GM12875 (cell line): ENCODE results near the gene EVL.

Experiments used
- H3K4me3 ChIP-seq: one replicate; pipeline ENCODE4 v1.5.1; 2011; ENCODE audit warnings: low read depth, low read length, control low read depth
- TF ChIP-seq, protein P1 (sequence below): IDR thresholded peaks from 2 replicates; pipeline ENCODE4 v1.5.1; 2011; ENCODE audit warnings: low read depth, mild to moderate bottlenecking, control low read depth, inconsistent platforms, low read length, moderate library complexity, borderline replicate concordance; ENCODE audit not compliant: insufficient read depth

The EVL gene

DNA sequence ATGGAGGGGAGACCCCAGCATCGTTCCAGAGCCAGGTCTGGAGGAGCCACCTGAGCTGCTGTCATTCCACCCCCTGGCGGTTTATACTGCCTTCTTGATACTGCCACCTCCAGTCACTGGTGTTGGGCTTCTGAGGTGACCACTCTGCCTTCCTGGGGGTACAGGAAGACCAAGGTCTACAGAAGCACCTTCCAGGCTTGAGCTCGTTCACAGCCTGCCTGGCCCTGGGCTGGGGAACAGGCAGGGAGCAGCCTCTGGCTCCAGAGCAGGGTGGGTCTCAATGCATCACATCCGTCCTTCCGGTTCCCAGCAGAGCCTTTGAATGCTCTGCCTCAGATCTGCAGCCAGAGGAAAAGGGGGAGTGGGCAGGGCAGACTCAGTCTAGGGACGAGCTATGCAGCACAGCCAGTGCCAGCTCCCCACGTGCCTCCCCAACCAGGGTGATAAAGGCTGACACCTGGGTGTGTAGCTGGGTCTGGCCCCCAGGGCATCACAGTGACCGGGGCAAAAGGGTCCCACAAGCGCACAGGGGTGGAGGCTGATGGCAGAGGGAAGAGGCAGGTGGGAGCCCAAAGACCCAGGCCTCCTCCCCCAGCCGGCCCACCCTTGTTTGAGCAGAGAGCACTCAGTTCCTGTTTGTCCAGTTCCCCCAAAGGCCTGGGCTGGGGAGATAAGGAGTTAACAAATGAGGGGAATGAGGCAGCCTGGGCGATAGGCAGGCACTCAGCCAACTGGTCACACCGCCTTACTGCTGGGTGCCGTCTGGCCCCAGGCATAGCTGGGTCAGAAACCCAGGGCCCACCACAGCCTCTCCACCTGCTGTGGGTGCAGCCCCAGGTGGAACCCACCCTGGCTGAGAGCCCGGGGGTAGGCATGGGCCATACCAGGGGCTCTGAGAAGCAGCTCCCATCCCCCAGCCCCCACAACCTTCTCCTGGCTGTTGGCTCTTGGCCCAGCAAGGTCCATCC lies 77.1 kb downstream of the EVL start:
- H3K4me3 ChIP-seq, result no peak overlapping the region
- TF ChIP-seq, protein P1, sequence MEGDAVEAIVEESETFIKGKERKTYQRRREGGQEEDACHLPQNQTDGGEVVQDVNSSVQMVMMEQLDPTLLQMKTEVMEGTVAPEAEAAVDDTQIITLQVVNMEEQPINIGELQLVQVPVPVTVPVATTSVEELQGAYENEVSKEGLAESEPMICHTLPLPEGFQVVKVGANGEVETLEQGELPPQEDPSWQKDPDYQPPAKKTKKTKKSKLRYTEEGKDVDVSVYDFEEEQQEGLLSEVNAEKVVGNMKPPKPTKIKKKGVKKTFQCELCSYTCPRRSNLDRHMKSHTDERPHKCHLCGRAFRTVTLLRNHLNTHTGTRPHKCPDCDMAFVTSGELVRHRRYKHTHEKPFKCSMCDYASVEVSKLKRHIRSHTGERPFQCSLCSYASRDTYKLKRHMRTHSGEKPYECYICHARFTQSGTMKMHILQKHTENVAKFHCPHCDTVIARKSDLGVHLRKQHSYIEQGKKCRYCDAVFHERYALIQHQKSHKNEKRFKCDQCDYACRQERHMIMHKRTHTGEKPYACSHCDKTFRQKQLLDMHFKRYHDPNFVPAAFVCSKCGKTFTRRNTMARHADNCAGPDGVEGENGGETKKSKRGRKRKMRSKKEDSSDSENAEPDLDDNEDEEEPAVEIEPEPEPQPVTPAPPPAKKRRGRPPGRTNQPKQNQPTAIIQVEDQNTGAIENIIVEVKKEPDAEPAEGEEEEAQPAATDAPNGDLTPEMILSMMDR, result no peak

DNA sequence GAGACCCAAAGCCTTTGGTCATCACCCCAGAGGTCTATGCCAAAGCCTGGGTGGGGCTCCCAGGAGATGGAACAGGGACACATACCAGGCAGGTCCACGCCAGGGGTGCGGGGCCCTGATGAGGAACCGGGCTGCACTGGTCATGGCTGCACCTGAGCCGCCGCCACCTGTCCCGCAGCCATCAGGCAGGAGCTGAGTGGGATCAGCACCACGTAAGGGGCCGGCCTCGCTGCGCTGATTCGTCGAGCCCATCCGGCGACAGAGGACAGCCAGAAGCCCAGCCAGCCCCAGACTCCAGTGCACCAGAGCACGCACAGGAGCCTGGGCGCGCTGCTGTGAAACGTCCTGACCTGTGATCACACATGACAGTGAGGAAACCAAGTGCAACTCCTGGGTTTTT lies 78.3 kb downstream of the EVL start:
- TF ChIP-seq, protein P1, result no peak
- H3K4me3 ChIP-seq, result no peak overlapping the region

DNA sequence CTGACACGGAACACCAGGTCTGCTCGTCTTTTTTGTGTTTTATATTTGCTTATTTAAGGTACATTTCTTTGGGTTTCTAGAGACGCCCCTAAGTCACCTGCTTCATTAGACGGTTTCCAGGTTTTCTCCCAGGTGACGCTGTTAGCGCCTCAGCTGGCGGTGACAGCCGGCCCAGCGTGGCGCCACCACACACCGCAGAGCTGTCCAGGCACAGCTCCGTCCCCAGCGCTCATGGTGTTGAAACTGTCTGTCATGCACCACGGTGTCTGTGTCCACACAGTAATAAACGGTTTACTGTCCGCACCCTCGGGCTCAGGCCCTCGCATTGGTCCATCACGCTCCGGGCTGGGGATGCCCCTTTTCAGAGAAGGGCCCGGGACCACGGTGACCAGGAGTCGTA lies 78.7 kb downstream of the EVL start:
- H3K4me3 ChIP-seq, result no peak overlapping the region
- TF ChIP-seq, protein P1, result no peak

DNA sequence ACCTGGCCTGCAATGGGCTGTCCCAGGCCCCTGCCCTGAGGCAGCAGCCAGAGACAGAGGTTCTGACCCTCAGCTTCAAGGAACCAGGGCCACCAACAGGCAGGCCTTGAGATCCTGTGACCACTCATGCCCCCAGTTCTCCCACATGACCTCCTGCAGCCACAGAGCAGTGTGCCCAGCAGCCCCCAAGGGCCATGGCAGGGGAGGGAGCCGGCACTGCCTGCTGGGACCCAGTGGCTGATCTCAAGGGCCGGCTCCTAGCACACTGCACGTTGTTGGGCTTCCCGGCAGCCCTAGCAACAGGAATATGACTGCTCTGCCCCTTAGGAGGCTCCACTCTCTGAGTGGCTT lies 79.4 kb downstream of the EVL start:
- TF ChIP-seq, protein P1, result no peak
- H3K4me3 ChIP-seq, result no peak overlapping the region

DNA sequence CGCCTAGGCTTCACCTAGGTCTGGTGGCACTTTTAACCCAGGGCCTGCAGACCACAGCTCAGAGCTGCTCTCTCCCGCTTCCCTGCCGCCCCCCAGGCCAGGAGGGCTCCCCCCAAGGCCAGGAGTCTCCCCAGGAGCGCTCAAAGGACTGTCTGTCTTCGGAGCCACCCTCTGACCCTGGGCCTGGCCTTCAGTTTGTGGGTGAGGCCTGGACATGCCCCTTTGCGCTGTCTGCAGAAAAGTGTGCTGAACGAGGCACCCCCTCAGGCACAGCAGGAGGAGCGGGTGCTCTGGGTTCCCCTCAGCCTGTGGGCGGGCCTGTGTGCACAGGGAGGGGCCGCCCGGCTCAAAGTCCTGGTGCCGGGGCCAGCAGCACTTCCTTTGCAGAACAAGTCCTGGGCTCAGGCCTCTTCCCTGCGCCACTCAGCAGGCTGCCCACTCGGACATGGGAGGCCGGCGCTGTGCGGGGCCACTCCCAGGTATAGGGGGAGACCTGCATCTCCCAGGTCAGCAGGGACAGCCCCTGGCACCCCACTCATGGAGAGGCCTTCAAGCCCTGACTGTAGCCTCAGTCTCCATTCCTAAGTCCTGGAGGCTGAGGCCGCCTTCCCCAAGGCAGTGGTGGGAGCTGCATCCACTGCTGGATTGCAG lies 79.9 kb downstream of the EVL start:
- H3K4me3 ChIP-seq, result no peak overlapping the region
- TF ChIP-seq, protein P1, result no peak

DNA sequence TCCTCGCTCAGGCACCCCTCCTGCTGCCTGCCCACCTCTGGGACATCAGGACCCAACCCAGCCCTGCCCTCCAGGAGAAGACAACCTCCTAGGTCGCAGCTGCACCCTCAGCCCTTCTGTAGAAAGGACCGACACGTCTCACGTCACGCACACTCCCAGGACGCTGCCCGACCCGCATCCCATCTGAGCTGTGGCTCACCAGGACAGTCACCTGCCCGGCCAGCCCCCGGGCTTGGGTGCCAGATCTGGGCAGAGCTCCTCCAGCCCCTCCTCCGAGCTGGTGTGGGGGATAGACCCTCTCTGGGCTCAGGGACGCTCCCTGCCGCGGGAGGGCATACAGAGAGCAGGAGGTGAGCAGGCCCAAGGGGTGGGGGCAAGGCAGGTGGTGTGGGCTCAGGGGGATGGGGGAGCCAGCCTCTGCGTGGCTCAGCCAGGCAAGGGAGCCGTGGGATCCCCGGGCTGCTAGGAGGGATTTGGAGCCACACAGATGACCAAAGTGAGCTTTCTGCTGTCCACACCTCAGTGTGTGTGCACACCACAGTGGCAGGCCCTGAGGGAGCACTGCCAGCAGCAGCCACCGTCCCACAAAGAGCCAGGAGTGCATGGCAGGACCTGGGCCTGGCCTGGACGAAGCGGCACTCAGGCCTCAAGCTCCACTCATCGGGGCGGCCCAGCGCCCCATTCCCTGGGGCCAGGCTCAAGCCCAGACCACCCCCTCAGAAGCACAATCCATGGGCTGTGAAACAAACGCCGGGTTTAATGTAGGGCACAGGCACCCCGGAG lies 80.7 kb downstream of the EVL start:
- no peak overlapping the region for H3K4me3 ChIP-seq
- TF ChIP-seq, protein P1, result no peak
